22Rv1 (cell line): ENCODE results near the gene DACH1.

ENCODE experiments used
- H3K27ac ChIP-seq: fragments of 450-650 bp; 2 replicates; pipeline ENCODE4 v1.5.1; 2017
- ZFX ChIP-seq: fragments of 450-650 bp; IDR thresholded peaks from 2 replicates; pipeline ENCODE4 v1.6.1; 2017; ENCODE audit warnings: antibody characterized with exemption, borderline replicate concordance
- TF ChIP-seq, protein P1 (sequence below): fragments of 450-650 bp; IDR thresholded peaks from 2 replicates; pipeline ENCODE4 v1.5.1; 2017; ENCODE audit warnings: mild to moderate bottlenecking

The DACH1 gene

GRCh38 chr13:71605744-71606143 lies 261.3 kb downstream of the DACH1 start:
- no peak overlapping the region for H3K27ac ChIP-seq
- TF ChIP-seq ZFX: no peak
- TF ChIP-seq, protein P1, sequence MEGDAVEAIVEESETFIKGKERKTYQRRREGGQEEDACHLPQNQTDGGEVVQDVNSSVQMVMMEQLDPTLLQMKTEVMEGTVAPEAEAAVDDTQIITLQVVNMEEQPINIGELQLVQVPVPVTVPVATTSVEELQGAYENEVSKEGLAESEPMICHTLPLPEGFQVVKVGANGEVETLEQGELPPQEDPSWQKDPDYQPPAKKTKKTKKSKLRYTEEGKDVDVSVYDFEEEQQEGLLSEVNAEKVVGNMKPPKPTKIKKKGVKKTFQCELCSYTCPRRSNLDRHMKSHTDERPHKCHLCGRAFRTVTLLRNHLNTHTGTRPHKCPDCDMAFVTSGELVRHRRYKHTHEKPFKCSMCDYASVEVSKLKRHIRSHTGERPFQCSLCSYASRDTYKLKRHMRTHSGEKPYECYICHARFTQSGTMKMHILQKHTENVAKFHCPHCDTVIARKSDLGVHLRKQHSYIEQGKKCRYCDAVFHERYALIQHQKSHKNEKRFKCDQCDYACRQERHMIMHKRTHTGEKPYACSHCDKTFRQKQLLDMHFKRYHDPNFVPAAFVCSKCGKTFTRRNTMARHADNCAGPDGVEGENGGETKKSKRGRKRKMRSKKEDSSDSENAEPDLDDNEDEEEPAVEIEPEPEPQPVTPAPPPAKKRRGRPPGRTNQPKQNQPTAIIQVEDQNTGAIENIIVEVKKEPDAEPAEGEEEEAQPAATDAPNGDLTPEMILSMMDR: no peak

GRCh38 chr13:71603255-71603654 lies 263.7 kb downstream of the DACH1 start:
- TF ChIP-seq, protein P1: no peak
- no peak for TF ChIP-seq ZFX
- no peak overlapping the region for H3K27ac ChIP-seq

DNA sequence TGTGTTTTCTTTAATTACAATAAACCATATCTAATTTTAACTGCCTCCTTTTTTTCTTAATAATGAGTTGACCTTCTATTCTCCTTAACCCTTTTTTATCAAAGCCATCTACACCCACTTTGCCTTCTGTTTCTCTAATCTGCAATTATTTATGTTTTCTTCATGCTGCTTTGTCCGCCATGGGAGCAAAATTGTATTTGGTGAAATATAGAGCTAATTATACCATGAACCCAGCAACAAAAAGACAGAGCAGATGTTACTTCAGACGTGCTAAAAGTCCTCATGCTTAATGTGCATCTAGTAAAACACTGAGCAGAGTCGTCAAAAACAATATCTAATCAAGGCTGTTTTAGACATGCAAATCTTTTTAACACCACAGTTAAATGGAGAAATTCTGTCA lies 264.7 kb downstream of the DACH1 start:
- no peak for TF ChIP-seq ZFX
- TF ChIP-seq, protein P1: no peak

GRCh38 chr13:71597150-71597549 lies 269.9 kb downstream of the DACH1 start:
- no peak overlapping the region for H3K27ac ChIP-seq
- no peak for TF ChIP-seq ZFX
- TF ChIP-seq, protein P1: no peak

More for the DNA sequence above, 264.7 kb downstream of the DACH1 start:
- H3K27ac ChIP-seq: no peak overlapping the region

GRCh38 chr13:71596116-71596515 lies 270.9 kb downstream of the DACH1 start:
- TF ChIP-seq, protein P1: no peak
- no peak for TF ChIP-seq ZFX

GRCh38 chr13:71593566-71593965 lies 273.4 kb downstream of the DACH1 start:
- TF ChIP-seq ZFX: no peak
- TF ChIP-seq, protein P1: no peak

More at GRCh38 chr13:71596116-71596515, 270.9 kb downstream of the DACH1 start:
- H3K27ac ChIP-seq: no peak overlapping the region

DNA sequence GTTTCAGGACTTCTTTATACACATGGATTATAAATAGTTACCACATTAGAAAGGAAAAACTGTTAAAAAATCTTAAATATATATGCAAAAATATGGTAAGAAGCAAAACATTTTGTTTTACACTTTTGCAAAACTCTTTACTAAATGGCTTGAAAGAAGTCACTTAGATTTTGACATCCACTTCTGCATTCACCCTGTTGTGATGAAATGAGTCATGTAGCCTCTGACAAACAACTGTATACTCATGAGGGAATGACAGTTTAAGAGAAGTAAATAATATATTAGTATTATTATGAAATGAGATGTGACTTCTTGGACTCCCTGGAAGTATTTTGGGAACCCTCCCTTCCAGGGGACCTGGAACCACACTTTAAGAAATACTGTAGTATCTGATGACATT lies 275.6 kb downstream of the DACH1 start:
- no peak overlapping the region for H3K27ac ChIP-seq
- no peak for TF ChIP-seq ZFX
- TF ChIP-seq, protein P1: no peak

More at GRCh38 chr13:71593566-71593965, 273.4 kb downstream of the DACH1 start:
- H3K27ac ChIP-seq: no peak overlapping the region
